ENCODE data around the gene CNTRL. TPM values are rescaled to one million over a fixed set of nuclear protein-coding genes. Genes with fewer than 3 reads are reported as not detected.

The CNTRL gene
- total RNA-seq, 1 experiment from 2014 or later = 11.6 TPM

- no peak overlapping the region for H3K14ac ChIP-seq (ENCODE audit: insufficient read depth, low read length)
- no peak overlapping the region for H3T11ph ChIP-seq (ENCODE audit: low read length)
- Mint-ChIP-seq H3K4me1 (peaks cover 15 to 18% of the 10 kb centered on the region in 2 experiments), H3K4me3 (peak overlapping the region in 1 of 2 experiments; percentile 13; a peak in 1 of 5 replicates), H3K36me3 (ENCODE audit: insufficient read depth in 1 of 3, low read depth in 3 of 3) (no peaks in the 10 kb centered on the region; a peak in 1 of 7 replicates), H3K27ac (no peak overlapping the region), H3K27me3 (ENCODE audit: low read depth) (peaks cover 86% of the 10 kb centered on the region), H3K9me3 (peaks cover under 1 to 3% of the 10 kb centered on the region in 2 experiments; a peak in 2 of 5 replicates)
- WGBS (ENCODE audit: extremely low coverage, insufficient read length, low lambda C conversion rate) = no CpG with 5 or more reads among the region's 4 CpGs
- H2BK12ac ChIP-seq (ENCODE audit: insufficient read length, low read depth, low read length) = no peak overlapping the region
- no peaks in the 10 kb centered on the region for H4K20me1 ChIP-seq (ENCODE audit: control insufficient read depth, insufficient read depth, insufficient read length)
- no peaks in the 10 kb centered on the region for H3K9me3 ChIP-seq (ENCODE audit: control insufficient read depth, low read depth, low read length)
- TF ChIP-seq CTCF (conservative IDR thresholded peaks at IDR 0.05) = no peak
- H3K79me2 ChIP-seq (ENCODE audit: insufficient read depth, low read length) = no peaks in the 10 kb centered on the region
- H4K5ac ChIP-seq (ENCODE audit: insufficient read length, low read depth, low read length) = no peak overlapping the region
- H3K27ac ChIP-seq (ENCODE audit: insufficient read length, low read depth, low read length) = no peak overlapping the region
- H2AK5ac ChIP-seq (ENCODE audit: insufficient read length, low read length) = no peak overlapping the region
- no peak overlapping the region for H2BK120ac ChIP-seq (ENCODE audit: low read depth, low read length, poor library complexity, severe bottlenecking)
- no peak overlapping the region for H3K9ac ChIP-seq (ENCODE audit: extremely low read depth, insufficient read length, low read length)
- no peak overlapping the region for H3K23ac ChIP-seq (ENCODE audit: insufficient read length, low read depth, low read length)
- no peak overlapping the region for H4K8ac ChIP-seq (replicated peaks; ENCODE audit: insufficient read length, low read depth, low read length)
- no peak overlapping the region for H2BK20ac ChIP-seq (ENCODE audit: low read depth, low read length, poor library complexity, severe bottlenecking)
- H2BK5ac ChIP-seq (ENCODE audit: insufficient read length, low read length) = no peak overlapping the region
- no peak overlapping the region for H2AFZ ChIP-seq (ENCODE audit: low read length)
- no peaks in the 10 kb centered on the region for H3K4me1 ChIP-seq (ENCODE audit: insufficient read depth, low read length)
- no peak overlapping the region for H4K91ac ChIP-seq (ENCODE audit: insufficient read length, low read depth, low read length)
- H2BK15ac ChIP-seq (ENCODE audit: low read depth, low read length) = no peak overlapping the region
- no peak overlapping the region for H3K4ac ChIP-seq (ENCODE audit: low read depth, low read length)
- no peaks in the 10 kb centered on the region for H3K79me1 ChIP-seq (ENCODE audit: insufficient read depth, low read depth, low read length, poor library complexity, severe bottlenecking)
- H3K4me2 ChIP-seq (ENCODE audit: insufficient read depth, insufficient read length, low read length) = no peak overlapping the region
- peaks cover 10% of the 10 kb centered on the region for H3K23me2 ChIP-seq (ENCODE audit: insufficient read length, low read depth, low read length, poor library complexity, severe bottlenecking)
- H3K56ac ChIP-seq (ENCODE audit: insufficient read length, low read depth, low read length) = no peak overlapping the region
- H3K27me3 ChIP-seq (ENCODE audit: insufficient read depth, low read length) = peaks cover 28% of the 10 kb centered on the region
- DNase-seq = no peak
- H3K18ac ChIP-seq (ENCODE audit: insufficient read length, low read depth, low read length) = no peak overlapping the region
Observed at GRCh38 chr9:121073038-121073437, 1.7 kb upstream of the CNTRL start.
